Adipocyte (in vitro differentiated cells): Measurements from ENCODE around the gene POU6F2.
"Not testable (repeated sequence)": the region's sequence is repeated elsewhere in the genome, so short reads cannot be mapped to it uniquely, and the experiment has no call there.

Experiments
- DNase-seq: peaks from one replicate; pipeline ENCODE4 v3.0.0-alpha.2; 2015; ENCODE audit warnings: low read depth
- H3K27me3 ChIP-seq: replicated peaks from 2 replicates; pipeline ENCODE4 v1.7.0; 2013; ENCODE audit warnings: mild to moderate bottlenecking, low read length, moderate library complexity; ENCODE audit not compliant: control insufficient read depth, insufficient read depth
- H3K36me3 ChIP-seq: 2 replicates; pipeline ENCODE4 v1.7.0; 2013; ENCODE audit warnings: low read length, mild to moderate bottlenecking, moderate library complexity; ENCODE audit not compliant: control insufficient read depth, insufficient read depth, severe bottlenecking
- H3K4me1 ChIP-seq: 2 replicates; pipeline ENCODE4 v1.7.0; 2013; ENCODE audit warnings: mild to moderate bottlenecking, low read length, moderate library complexity; ENCODE audit not compliant: control insufficient read depth, insufficient read depth
- H3K4me3 ChIP-seq: 2 replicates; pipeline ENCODE4 v1.7.0; 2013; ENCODE audit warnings: mild to moderate bottlenecking, low read length, moderate library complexity
- H3K9ac ChIP-seq: 2 replicates; pipeline ENCODE4 v1.7.0; 2013; ENCODE audit warnings: mild to moderate bottlenecking, low read length, moderate library complexity
- H3K9me3 ChIP-seq: 2 replicates; pipeline ENCODE4 v1.7.0; 2013; ENCODE audit warnings: mild to moderate bottlenecking, low read length, moderate library complexity; ENCODE audit not compliant: control insufficient read depth

The POU6F2 gene

GRCh38 chr7:39310699-39311098 is 333.0 kb downstream of the POU6F2 start:
- H3K36me3 ChIP-seq: no peaks in the 10 kb centered on the region
- no peak for DNase-seq

DNA sequence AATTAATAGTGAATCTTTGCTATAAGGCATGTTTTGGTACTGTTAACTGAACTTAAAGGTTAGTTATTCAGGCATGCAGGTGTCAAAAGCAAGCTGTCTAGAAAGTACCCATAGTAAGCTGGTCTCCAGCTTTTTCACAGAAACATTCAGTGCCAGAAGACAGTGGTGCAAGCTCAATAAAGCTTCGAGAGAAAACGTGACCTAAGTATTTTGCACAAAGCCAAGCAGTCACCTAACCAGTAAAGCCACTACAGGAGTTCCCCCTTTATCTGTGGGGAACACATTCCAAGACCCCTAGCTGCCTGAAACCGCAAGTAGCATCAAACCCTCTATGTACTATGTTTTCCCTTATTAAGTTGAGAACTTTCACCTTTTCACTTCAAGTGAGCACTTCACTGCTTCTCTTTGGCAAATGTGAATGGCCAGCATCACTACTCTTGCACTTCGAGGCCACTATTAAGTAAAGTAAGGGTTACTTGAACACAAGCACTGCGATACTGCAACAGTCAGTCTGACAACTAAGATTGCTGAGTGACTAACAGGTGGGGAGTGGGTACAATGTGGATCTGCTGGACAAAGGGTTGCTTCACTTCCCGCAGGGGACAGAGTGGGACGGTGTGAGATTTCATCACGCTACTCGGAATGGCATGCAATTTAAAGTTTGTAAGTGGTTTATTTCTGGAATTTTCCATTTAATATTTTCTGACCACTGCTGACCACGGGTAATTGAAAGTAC is 334.7 kb downstream of the POU6F2 start:
- Histone ChIP-seq H3K27me3 (peaks cover 12% of the 10 kb centered on the region), H3K9me3 (no peaks in the 10 kb centered on the region), H3K4me3 (no peak overlapping the region), H3K4me1 (no peaks in the 10 kb centered on the region), H3K36me3 (no peaks in the 10 kb centered on the region), H3K9ac (no peak overlapping the region)
- no peak for DNase-seq

More at GRCh38 chr7:39310699-39311098, 333.0 kb downstream of the POU6F2 start:
- Histone ChIP-seq H3K27me3 (peaks cover 13% of the 10 kb centered on the region), H3K4me1 (no peaks in the 10 kb centered on the region), H3K4me3 (no peak overlapping the region), H3K9ac (no peak overlapping the region), H3K9me3 (no peaks in the 10 kb centered on the region)

DNA sequence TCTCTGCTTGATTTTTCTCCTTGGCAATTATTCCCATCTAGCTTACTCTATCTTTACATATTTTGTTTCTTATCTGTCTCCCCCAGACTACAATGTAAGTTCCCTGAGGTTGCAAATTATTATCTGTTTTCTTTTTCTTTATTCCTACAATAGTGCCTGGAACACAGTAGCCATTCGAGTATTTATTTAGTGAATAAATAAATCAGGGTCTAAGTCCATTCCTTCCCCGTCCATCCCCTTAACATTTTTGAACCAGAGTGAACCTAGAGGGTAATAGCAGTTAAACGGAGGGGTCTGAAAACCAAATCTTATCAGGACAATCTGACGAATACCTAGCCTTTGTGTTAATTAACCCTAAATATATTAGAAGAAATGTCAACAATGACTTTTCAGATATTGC is 335.7 kb downstream of the POU6F2 start:
- H3K4me3 ChIP-seq: no peak overlapping the region
- no peaks in the 10 kb centered on the region for H3K36me3 ChIP-seq
- H3K9me3 ChIP-seq: no peaks in the 10 kb centered on the region
- H3K4me1 ChIP-seq: no peaks in the 10 kb centered on the region
- H3K27me3 ChIP-seq: peaks cover 12% of the 10 kb centered on the region
- no peak for DNase-seq
- no peak overlapping the region for H3K9ac ChIP-seq

GRCh38 chr7:39313974-39314373 is 336.3 kb downstream of the POU6F2 start:
- H3K4me1 ChIP-seq: no peaks in the 10 kb centered on the region
- H3K36me3 ChIP-seq: no peaks in the 10 kb centered on the region
- no peak overlapping the region for H3K9ac ChIP-seq
- peaks cover 12% of the 10 kb centered on the region for H3K27me3 ChIP-seq
- no peak overlapping the region for H3K4me3 ChIP-seq
- DNase-seq: no peak
- H3K9me3 ChIP-seq: no peaks in the 10 kb centered on the region

- H3K9me3 ChIP-seq: no peaks in the 10 kb centered on the region
- H3K27me3 ChIP-seq: peaks cover 20% of the 10 kb centered on the region
- H3K4me1 ChIP-seq: no peaks in the 10 kb centered on the region
- H3K36me3 ChIP-seq: no peaks in the 10 kb centered on the region
- no peak for DNase-seq
- no peak overlapping the region for H3K4me3 ChIP-seq
- H3K9ac ChIP-seq: no peak overlapping the region
Measured at GRCh38 chr7:39317107-39317506, 339.4 kb downstream of the POU6F2 start.

GRCh38 chr7:39317896-39318295 is 340.2 kb downstream of the POU6F2 start:
- no peaks in the 10 kb centered on the region for H3K36me3 ChIP-seq
- no peaks in the 10 kb centered on the region for H3K9me3 ChIP-seq
- no peak overlapping the region for H3K9ac ChIP-seq
- no peaks in the 10 kb centered on the region for H3K4me1 ChIP-seq
- no peak overlapping the region for H3K4me3 ChIP-seq
- H3K27me3 ChIP-seq: peaks cover 20% of the 10 kb centered on the region
- no peak for DNase-seq

DNA sequence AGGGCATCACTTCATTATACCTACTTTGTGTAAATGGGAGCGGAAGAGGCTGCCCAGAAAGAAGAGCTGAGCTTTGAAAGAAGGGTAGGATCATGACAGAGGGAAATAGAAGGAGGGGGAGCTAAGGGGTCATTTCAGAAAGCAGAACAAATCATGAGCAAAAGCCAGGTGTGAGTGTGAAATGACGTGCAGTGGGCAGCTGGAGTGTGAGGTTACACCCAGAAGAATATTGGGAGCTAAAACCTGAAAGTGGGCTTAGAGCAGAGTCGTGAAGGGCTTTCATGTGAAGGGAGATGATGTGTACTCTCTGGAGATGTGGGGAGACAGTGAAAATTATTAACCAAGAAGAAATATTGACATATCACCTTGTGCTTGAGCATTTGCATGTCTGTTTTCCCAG is 343.5 kb downstream of the POU6F2 start:
- H3K9ac ChIP-seq: no peak overlapping the region

DNA sequence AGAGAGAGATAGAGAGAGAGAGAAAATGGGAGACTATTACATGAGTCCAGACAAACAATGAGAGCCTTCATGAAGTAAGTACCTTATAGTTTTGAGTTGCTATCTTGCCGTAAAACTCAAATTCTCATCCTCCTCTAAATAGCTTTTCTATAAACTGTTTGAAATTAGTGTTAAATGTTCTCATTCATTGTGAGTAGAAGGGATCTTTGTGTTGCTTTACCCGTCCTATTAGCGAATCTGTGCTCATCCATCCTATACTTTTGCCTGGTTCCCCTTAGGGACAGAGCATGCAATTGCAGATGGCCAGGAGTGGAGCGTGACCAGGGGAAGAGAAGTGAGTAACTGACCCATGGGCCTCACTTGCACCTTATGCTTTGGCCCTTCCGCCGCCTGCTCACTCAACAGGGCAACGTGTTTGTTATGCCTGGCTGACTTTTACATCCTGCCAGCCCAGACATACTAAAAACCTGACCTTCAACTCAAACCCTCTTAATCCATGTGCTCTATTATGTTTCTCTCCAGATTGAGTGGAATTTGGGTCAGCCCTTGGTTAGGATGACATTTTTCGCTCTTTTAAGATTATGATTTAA is 344.3 kb downstream of the POU6F2 start:
- no peak overlapping the region for H3K9ac ChIP-seq
- H3K27me3 ChIP-seq: peaks cover 10% of the 10 kb centered on the region
- H3K9me3 ChIP-seq: no peaks in the 10 kb centered on the region
- H3K36me3 ChIP-seq: no peaks in the 10 kb centered on the region
- H3K4me3 ChIP-seq: no peak overlapping the region
- H3K4me1 ChIP-seq: no peaks in the 10 kb centered on the region
- no peak for DNase-seq

More for the DNA sequence above, 343.5 kb downstream of the POU6F2 start:
- Histone ChIP-seq H3K27me3 (peaks cover 11% of the 10 kb centered on the region), H3K9me3 (no peaks in the 10 kb centered on the region), H3K36me3 (no peaks in the 10 kb centered on the region), H3K4me3 (no peak overlapping the region), H3K4me1 (no peaks in the 10 kb centered on the region)
- no peak for DNase-seq

DNA sequence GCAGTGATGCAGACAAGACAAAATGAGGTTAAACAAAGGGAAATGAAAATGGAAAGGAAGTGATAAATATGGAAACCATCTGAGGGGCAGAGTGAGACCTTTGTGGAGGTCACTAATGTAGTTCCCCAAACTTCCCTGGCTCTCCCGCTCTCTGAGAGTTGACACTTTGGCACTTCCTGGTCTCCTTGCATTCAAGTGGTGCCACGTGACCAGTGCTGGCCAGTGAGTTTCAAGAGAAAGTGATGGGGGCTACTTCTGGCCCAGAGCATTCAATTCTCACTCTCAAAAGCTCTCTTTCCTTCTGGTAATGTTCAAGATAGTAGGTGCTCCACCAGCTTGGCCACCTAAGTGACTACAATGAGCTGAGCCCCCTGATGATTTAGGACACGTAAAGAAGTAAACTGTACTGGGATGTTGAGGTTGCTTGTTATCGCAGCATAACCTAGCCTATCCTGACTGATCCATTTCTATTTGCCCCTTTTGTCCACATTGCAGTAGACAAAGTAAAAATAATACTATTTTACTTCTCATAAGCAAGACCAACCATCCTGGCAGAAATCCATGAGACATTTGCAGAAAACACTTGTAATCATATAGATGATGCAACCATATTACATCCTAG is 346.5 kb downstream of the POU6F2 start:
- H3K9ac ChIP-seq: no peak overlapping the region
- H3K9me3 ChIP-seq: no peaks in the 10 kb centered on the region
- H3K27me3 ChIP-seq: peaks cover 6% of the 10 kb centered on the region
- DNase-seq: no peak
- H3K4me3 ChIP-seq: no peak overlapping the region
- no peaks in the 10 kb centered on the region for H3K4me1 ChIP-seq
- H3K36me3 ChIP-seq: no peaks in the 10 kb centered on the region

- peaks cover 13% of the 10 kb centered on the region for H3K27me3 ChIP-seq
- H3K9ac ChIP-seq, H3K9me3 ChIP-seq, H3K4me3 ChIP-seq, H3K36me3 ChIP-seq, H3K4me1 ChIP-seq, DNase-seq: not testable (repeated sequence)
Measured at GRCh38 chr7:39331607-39332006, 353.9 kb downstream of the POU6F2 start.

GRCh38 chr7:39332142-39332541 is 354.4 kb downstream of the POU6F2 start:
- no peak for DNase-seq
- Histone ChIP-seq H3K4me3 (no peak overlapping the region), H3K27me3 (peaks cover 13% of the 10 kb centered on the region), H3K9ac (no peak overlapping the region), H3K9me3 (no peaks in the 10 kb centered on the region), H3K4me1 (no peaks in the 10 kb centered on the region), H3K36me3 (no peaks in the 10 kb centered on the region)
